Measurements from ENCODE around the gene CHRNB4. TPM values are rescaled to one million over a fixed set of nuclear protein-coding genes. Genes with fewer than 3 reads are reported as not detected.

CHRNB4 gene
- polyA plus RNA-seq, 1 of the 3 experiments (the other 2 are of a cell fraction) = 0.30 TPM

DNA sequence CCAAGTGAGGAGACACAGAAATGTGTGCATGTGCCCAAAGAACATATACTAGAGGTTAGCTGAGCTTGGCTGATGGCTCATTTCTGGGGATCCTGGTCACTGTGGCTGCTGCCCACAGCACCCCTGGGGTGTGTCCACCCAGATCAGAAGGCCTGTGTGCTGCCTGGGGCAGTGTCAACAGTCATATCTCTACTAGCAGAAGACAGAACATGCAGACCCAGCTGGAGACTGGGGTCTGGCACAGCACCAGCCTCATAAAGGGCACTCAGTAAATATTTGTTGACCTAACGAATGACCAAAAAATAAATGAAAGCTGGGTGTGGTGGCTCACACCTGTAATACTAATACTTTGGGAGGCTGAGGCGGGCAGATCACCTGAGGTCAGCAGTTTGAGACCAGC is 36.6 kb downstream of the CHRNB4 start:
- H3K4me3 ChIP-seq (ENCODE audit: low read depth in 2 of 2, low read length in 1 of 2) = no peak overlapping the region
- no peak for DNase-seq

DNA sequence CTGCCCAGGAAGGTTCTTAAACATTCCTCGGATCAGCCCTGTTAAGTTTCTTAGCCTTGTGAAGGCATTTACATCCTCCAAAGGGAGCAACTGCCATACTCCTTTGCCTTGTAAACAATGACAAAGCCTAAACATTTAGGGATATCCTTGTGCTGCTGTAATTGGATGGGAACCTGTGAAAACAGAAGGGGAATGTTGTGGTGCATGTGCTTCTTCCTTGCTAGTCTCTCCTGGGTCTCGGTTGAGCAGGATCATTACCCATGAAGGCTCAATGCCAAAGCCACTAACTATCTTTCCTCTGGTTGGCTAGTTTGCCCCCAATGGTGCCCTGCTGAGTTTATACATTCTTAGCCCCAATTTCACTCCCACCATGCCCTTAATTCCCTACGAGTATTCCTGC is 37.5 kb downstream of the CHRNB4 start:
- no peak overlapping the region for H3K9ac ChIP-seq
- H3K4me3 ChIP-seq (ENCODE audit: low read depth in 2 of 2, low read length in 1 of 2) = no peak overlapping the region
- H3K9me2 ChIP-seq = no peaks in the 10 kb centered on the region
- TF ChIP-seq JUND (IDR thresholded peaks at IDR 0.05) (no peak), TEAD4 (IDR thresholded peaks at IDR 0.05; ENCODE audit: borderline replicate concordance, insufficient read depth) (no peak), MEF2A (IDR thresholded peaks at IDR 0.05; ENCODE audit: borderline replicate concordance, low read depth) (no peak), RCOR1 (IDR thresholded peaks at IDR 0.05; ENCODE audit: low read length) (no peak), FOXJ3 (CRISPR knock-in tag; IDR thresholded peaks at IDR 0.05) (no peak), POLR2AphosphoS5 (IDR thresholded peaks at IDR 0.05; ENCODE audit: low read depth, low read length) (no peak), RXRA (IDR thresholded peaks at IDR 0.05; ENCODE audit: borderline replicate concordance, low read depth) (no peak), TCF12 (IDR thresholded peaks at IDR 0.05) (no peak)
- TF ChIP-seq, protein P1, sequence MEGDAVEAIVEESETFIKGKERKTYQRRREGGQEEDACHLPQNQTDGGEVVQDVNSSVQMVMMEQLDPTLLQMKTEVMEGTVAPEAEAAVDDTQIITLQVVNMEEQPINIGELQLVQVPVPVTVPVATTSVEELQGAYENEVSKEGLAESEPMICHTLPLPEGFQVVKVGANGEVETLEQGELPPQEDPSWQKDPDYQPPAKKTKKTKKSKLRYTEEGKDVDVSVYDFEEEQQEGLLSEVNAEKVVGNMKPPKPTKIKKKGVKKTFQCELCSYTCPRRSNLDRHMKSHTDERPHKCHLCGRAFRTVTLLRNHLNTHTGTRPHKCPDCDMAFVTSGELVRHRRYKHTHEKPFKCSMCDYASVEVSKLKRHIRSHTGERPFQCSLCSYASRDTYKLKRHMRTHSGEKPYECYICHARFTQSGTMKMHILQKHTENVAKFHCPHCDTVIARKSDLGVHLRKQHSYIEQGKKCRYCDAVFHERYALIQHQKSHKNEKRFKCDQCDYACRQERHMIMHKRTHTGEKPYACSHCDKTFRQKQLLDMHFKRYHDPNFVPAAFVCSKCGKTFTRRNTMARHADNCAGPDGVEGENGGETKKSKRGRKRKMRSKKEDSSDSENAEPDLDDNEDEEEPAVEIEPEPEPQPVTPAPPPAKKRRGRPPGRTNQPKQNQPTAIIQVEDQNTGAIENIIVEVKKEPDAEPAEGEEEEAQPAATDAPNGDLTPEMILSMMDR (IDR thresholded peaks at IDR 0.05) = no peak
- TF ChIP-seq, protein P2, sequence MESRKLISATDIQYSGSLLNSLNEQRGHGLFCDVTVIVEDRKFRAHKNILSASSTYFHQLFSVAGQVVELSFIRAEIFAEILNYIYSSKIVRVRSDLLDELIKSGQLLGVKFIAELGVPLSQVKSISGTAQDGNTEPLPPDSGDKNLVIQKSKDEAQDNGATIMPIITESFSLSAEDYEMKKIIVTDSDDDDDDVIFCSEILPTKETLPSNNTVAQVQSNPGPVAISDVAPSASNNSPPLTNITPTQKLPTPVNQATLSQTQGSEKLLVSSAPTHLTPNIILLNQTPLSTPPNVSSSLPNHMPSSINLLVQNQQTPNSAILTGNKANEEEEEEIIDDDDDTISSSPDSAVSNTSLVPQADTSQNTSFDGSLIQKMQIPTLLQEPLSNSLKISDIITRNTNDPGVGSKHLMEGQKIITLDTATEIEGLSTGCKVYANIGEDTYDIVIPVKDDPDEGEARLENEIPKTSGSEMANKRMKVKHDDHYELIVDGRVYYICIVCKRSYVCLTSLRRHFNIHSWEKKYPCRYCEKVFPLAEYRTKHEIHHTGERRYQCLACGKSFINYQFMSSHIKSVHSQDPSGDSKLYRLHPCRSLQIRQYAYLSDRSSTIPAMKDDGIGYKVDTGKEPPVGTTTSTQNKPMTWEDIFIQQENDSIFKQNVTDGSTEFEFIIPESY (IDR thresholded peaks at IDR 0.05; ENCODE audit: borderline replicate concordance, low read depth) = no peak
- TF ChIP-seq, protein P3, sequence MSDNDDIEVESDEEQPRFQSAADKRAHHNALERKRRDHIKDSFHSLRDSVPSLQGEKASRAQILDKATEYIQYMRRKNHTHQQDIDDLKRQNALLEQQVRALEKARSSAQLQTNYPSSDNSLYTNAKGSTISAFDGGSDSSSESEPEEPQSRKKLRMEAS (IDR thresholded peaks at IDR 0.05; ENCODE audit: low read depth) = no peak
- TF ChIP-seq, protein P4, sequence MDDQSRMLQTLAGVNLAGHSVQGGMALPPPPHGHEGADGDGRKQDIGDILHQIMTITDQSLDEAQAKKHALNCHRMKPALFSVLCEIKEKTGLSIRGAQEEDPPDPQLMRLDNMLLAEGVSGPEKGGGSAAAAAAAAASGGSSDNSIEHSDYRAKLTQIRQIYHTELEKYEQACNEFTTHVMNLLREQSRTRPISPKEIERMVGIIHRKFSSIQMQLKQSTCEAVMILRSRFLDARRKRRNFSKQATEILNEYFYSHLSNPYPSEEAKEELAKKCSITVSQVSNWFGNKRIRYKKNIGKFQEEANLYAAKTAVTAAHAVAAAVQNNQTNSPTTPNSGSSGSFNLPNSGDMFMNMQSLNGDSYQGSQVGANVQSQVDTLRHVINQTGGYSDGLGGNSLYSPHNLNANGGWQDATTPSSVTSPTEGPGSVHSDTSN (IDR thresholded peaks at IDR 0.05) = no peak
- TF ChIP-seq, protein P5, sequence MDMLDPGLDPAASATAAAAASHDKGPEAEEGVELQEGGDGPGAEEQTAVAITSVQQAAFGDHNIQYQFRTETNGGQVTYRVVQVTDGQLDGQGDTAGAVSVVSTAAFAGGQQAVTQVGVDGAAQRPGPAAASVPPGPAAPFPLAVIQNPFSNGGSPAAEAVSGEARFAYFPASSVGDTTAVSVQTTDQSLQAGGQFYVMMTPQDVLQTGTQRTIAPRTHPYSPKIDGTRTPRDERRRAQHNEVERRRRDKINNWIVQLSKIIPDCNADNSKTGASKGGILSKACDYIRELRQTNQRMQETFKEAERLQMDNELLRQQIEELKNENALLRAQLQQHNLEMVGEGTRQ (IDR thresholded peaks at IDR 0.05; ENCODE audit: borderline replicate concordance, low read depth, low read length) = no peak
- H3K4me1 ChIP-seq (ENCODE audit: control insufficient read depth in 1 of 2, insufficient read depth in 2 of 2, low read depth in 1 of 2, low read length in 1 of 2) = peaks cover 0 to 10% of the 10 kb centered on the region in 2 experiments; a peak in 1 of 4 replicates
- H3K36me3 ChIP-seq (replicated peaks in 1 of 2; ENCODE audit: control insufficient read depth in 1 of 2, insufficient read depth in 2 of 2, low read length in 1 of 2) = no peaks in the 10 kb centered on the region
- no peaks in the 10 kb centered on the region for H3K79me2 ChIP-seq (ENCODE audit: insufficient read depth)
- H3K9me3 ChIP-seq = no peaks in the 10 kb centered on the region
- no peak overlapping the region for H3K4me2 ChIP-seq
- no peaks in the 10 kb centered on the region for H3K27me3 ChIP-seq (ENCODE audit: insufficient read depth)
- DNase-seq = no peak
- no peak overlapping the region; a peak in 1 of 4 replicates for H3K27ac ChIP-seq (ENCODE audit: low read depth in 2 of 2, low read length in 1 of 2)
- H4K20me1 ChIP-seq (ENCODE audit: insufficient read depth) = no peaks in the 10 kb centered on the region
- H2AFZ ChIP-seq (ENCODE audit: low read depth) = no peak overlapping the region
- ChIA-PET CTCF (no interaction called here), POLR2A (no interaction called here)
- 79% methylated on average over 3 of the region's 3 CpGs for WGBS (ENCODE audit: low lambda C conversion rate)
- H3F3A ChIP-seq (replicated peaks; ENCODE audit: insufficient read depth) = no peaks in the 10 kb centered on the region

More for the DNA sequence above, 36.6 kb downstream of the CHRNB4 start:
- Histone ChIP-seq H3K27me3 (ENCODE audit: insufficient read depth) (no peaks in the 10 kb centered on the region), H3K79me2 (ENCODE audit: insufficient read depth) (no peaks in the 10 kb centered on the region), H3K4me1 (ENCODE audit: control insufficient read depth in 1 of 2, insufficient read depth in 2 of 2, low read depth in 1 of 2, low read length in 1 of 2) (peaks cover 0 to 10% of the 10 kb centered on the region in 2 experiments; a peak in 1 of 4 replicates), H2AFZ (ENCODE audit: low read depth) (no peak overlapping the region), H4K20me1 (ENCODE audit: insufficient read depth) (no peaks in the 10 kb centered on the region), H3K27ac (ENCODE audit: low read depth in 2 of 2, low read length in 1 of 2) (no peak overlapping the region; a peak in 1 of 4 replicates), H3K9me3 (no peaks in the 10 kb centered on the region), H3K9ac (no peak overlapping the region), H3K9me2 (no peaks in the 10 kb centered on the region), H3K36me3 (replicated peaks in 1 of 2; ENCODE audit: control insufficient read depth in 1 of 2, insufficient read depth in 2 of 2, low read length in 1 of 2) (no peaks in the 10 kb centered on the region), H3K4me2 (no peak overlapping the region), H3F3A (replicated peaks; ENCODE audit: insufficient read depth) (no peaks in the 10 kb centered on the region)
- POLR2A ChIA-PET = no interaction called here
- TF ChIP-seq TCF12 (IDR thresholded peaks at IDR 0.05) = no peak
- TF ChIP-seq SMC3 (IDR thresholded peaks at IDR 0.05; ENCODE audit: low read depth, low read length) = no peak
- 95% methylated on average over 2 of the region's 2 CpGs for WGBS (ENCODE audit: low lambda C conversion rate)
- CTCF ChIA-PET = no interaction called here
